Activated CD8-positive, alpha-beta memory T cell treated with anti-CD3 and anti-CD28 coated beads for 1 hour (primary cell): ENCODE measurements around the gene XRRA1.
"Not testable (repeated sequence)": the region's sequence is repeated elsewhere in the genome, so short reads cannot be mapped to it uniquely, and the experiment has no call there.

Experiments used
- DNase-seq, 2 donors: peaks; one replicate each; pipeline ENCODE4 v3.0.0-alpha.2; 2020; ENCODE audit warnings: low read depth in 1 of 2; ENCODE audit errors: extremely low read depth in 1 of 2

The XRRA1 gene

GRCh38 chr11:74838188-74838587 is 110.7 kb downstream of the XRRA1 start:
- no peak for DNase-seq

GRCh38 chr11:74837191-74837590 is 111.7 kb downstream of the XRRA1 start:
- DNase-seq = no peak

- DNase-seq = no peak
These were observed 122.0 kb downstream of the XRRA1 start for GRCh38 chr11:74826901-74827300.

GRCh38 chr11:74825596-74825995 is 123.3 kb downstream of the XRRA1 start:
- DNase-seq = not testable (repeated sequence)

GRCh38 chr11:74824285-74824982 is 124.5 kb downstream of the XRRA1 start:
- DNase-seq = no peak

- DNase-seq = no peak
These were observed 126.7 kb downstream of the XRRA1 start for GRCh38 chr11:74822170-74822569.

- DNase-seq = no peak
These were observed 128.1 kb downstream of the XRRA1 start for GRCh38 chr11:74820763-74821162.

GRCh38 chr11:74819400-74819799 is 129.5 kb downstream of the XRRA1 start:
- no peak for DNase-seq

GRCh38 chr11:74818283-74818946 is 130.5 kb downstream of the XRRA1 start:
- no peak for DNase-seq

GRCh38 chr11:74816664-74817063 is 132.2 kb downstream of the XRRA1 start:
- no peak for DNase-seq

- no peak for DNase-seq
These were observed 132.9 kb downstream of the XRRA1 start for GRCh38 chr11:74815966-74816365.

- DNase-seq = no peak
These were observed 139.1 kb downstream of the XRRA1 start for GRCh38 chr11:74809801-74810200.

- no peak for DNase-seq
These were observed 142.6 kb downstream of the XRRA1 start for GRCh38 chr11:74806267-74806666.

- no peak for DNase-seq
These were observed 157.4 kb downstream of the XRRA1 start for GRCh38 chr11:74791333-74792100.
